ENCODE data around the gene CST2. TPM values are rescaled to one million over a fixed set of nuclear protein-coding genes. Genes with fewer than 3 reads are reported as not detected.

CST2 gene
- total RNA-seq, 5 donors from 2014 or later (not counting 1 experiment from before 2014, with no cell fraction given), result not detected

- H3K4me1 Mint-ChIP-seq, result no peaks in the 10 kb centered on the region
- no peaks in the 10 kb centered on the region for H3K36me3 Mint-ChIP-seq
- no peaks in the 10 kb centered on the region for H3K4me1 ChIP-seq (ENCODE audit: control insufficient read depth in 1 of 2, extremely low read depth in 1 of 2, insufficient read depth in 2 of 2, low read length in 2 of 2)
- no peak overlapping the region for H3K27ac ChIP-seq (ENCODE audit: low read length)
- POLR2A ChIA-PET, result no interaction called here
- no peak overlapping the region for H3K4me3 ChIP-seq (ENCODE audit: control insufficient read depth in 1 of 2, extremely low read depth in 1 of 2, low read length in 1 of 2)
- no peak overlapping the region for H3K4me3 Mint-ChIP-seq
- DNase-seq (no peak), ATAC-seq (replicated peaks in 1 of 4) (no peak)
- H3K9me3 Mint-ChIP-seq, result no peaks in the 10 kb centered on the region
- CTCF ChIA-PET, result no interaction called here
- H3K27me3 Mint-ChIP-seq, result peaks cover 14 to 16% of the 10 kb centered on the region in 2 donors
- WGBS (ENCODE audit: insufficient coverage), result 51% methylated on average over 3 of the region's 14 CpGs
- H3K27me3 ChIP-seq (replicated peaks in 1 of 2; ENCODE audit: control insufficient read depth in 2 of 2, extremely low read depth in 1 of 2, insufficient read depth in 2 of 2, low read length in 1 of 2), result peaks cover 2 to 8% of the 10 kb centered on the region in 2 experiments
- no peak overlapping the region for H3K27ac Mint-ChIP-seq
- no peaks in the 10 kb centered on the region for H3K9me3 ChIP-seq
- no peaks in the 10 kb centered on the region for H3K36me3 ChIP-seq (ENCODE audit: control insufficient read depth in 2 of 2, extremely low read depth in 1 of 2, insufficient read depth in 1 of 2, low read length in 1 of 2)
Measured at GRCh38 chr20:23776067-23776771, 50.3 kb downstream of the CST2 start.

GRCh38 chr20:23774081-23774480 lies 52.4 kb downstream of the CST2 start:
- H3K4me1 Mint-ChIP-seq, result no peaks in the 10 kb centered on the region
- H3K27ac Mint-ChIP-seq, result no peak overlapping the region
- 94% methylated on average over 6 of the region's 7 CpGs for WGBS (ENCODE audit: insufficient coverage)
- H3K27me3 Mint-ChIP-seq, result peaks cover 14 to 16% of the 10 kb centered on the region in 2 donors
- DNase-seq, result no peak
- H3K4me3 ChIP-seq (ENCODE audit: control insufficient read depth in 1 of 2, extremely low read depth in 1 of 2, low read length in 1 of 2), result no peak overlapping the region
- H3K27ac ChIP-seq (ENCODE audit: low read length), result no peak overlapping the region
- no peaks in the 10 kb centered on the region for H3K9me3 Mint-ChIP-seq
- H3K9me3 ChIP-seq, result no peaks in the 10 kb centered on the region
- H3K4me3 Mint-ChIP-seq, result no peak overlapping the region
- H3K36me3 Mint-ChIP-seq, result no peaks in the 10 kb centered on the region
- H3K4me1 ChIP-seq (ENCODE audit: control insufficient read depth in 1 of 2, extremely low read depth in 1 of 2, insufficient read depth in 2 of 2, low read length in 2 of 2), result no peaks in the 10 kb centered on the region
- CTCF ChIA-PET, result interaction anchor here in 1 of 2 donors (0.6 kb wide), 1 partner anchor 437 kb away, joined by 3 read pairs; no protein-coding TSS in a partner anchor
- POLR2A ChIA-PET, result no interaction called here
- ATAC-seq (replicated peaks in 1 of 4), result no peak
- peaks cover 2 to 8% of the 10 kb centered on the region in 2 experiments for H3K27me3 ChIP-seq (replicated peaks in 1 of 2; ENCODE audit: control insufficient read depth in 2 of 2, extremely low read depth in 1 of 2, insufficient read depth in 2 of 2, low read length in 1 of 2)
- no peaks in the 10 kb centered on the region for H3K36me3 ChIP-seq (ENCODE audit: control insufficient read depth in 2 of 2, extremely low read depth in 1 of 2, insufficient read depth in 1 of 2, low read length in 1 of 2)

Other genes with a start within 250 kb of the CST2 start
- gene CST9, start 220.8 kb downstream of the CST2 start, total RNA-seq, result not detected
- 1 to 10 TPM; 5.1 to 9.0 (median 5.3) TPM for gene CST3, start 188.8 kb downstream of the CST2 start, total RNA-seq
- gene CST4, start 137.7 kb downstream of the CST2 start, total RNA-seq, result not detected
- not detected for gene CST1, start 75.8 kb downstream of the CST2 start, total RNA-seq
- gene CST5, start 53.0 kb upstream of the CST2 start, total RNA-seq, result not detected
- not detected for gene GGTLC1, start 162.1 kb upstream of the CST2 start, total RNA-seq